HepG2 (cell line): Measurements from ENCODE around the gene ARHGAP23. TPM values are rescaled to one million over a fixed set of nuclear protein-coding genes. Genes with fewer than 3 reads are reported as not detected.

Experiments
- GABPB1 ChIP-seq: IDR thresholded peaks from 2 replicates; pipeline ENCODE4 v1.6.1; 2016; ENCODE audit warnings: mild to moderate bottlenecking, missing genetic modification reagents, moderate library complexity, missing compliant biosample characterization
- HNF4G ChIP-seq, 2 experiments: sonication (generic) in 1 of 2; formaldehyde crosslinking in 1 of 2; IDR thresholded peaks; 2 replicates each; pipeline versions ENCODE4 v1.4.0 to v1.6.1; 2011 to 2020; ENCODE audit warnings: borderline replicate concordance in 2 of 2, low read depth in 2 of 2, mild to moderate bottlenecking in 2 of 2, low read length in 1 of 2, missing genetic modification reagents in 1 of 2, moderate library complexity in 1 of 2
- KLF13 ChIP-seq: sonication (generic); formaldehyde crosslinking; IDR thresholded peaks from 2 replicates; pipeline ENCODE4 v1.4.0; 2020; ENCODE audit warnings: mild to moderate bottlenecking, missing genetic modification reagents
- MIER3 ChIP-seq: IDR thresholded peaks from 2 replicates; pipeline ENCODE4 v1.6.1; 2016; ENCODE audit warnings: missing compliant biosample characterization, borderline replicate concordance
- NFKB2 ChIP-seq: sonication (generic); formaldehyde crosslinking; IDR thresholded peaks from 2 replicates; pipeline ENCODE4 v1.4.0; 2020; ENCODE audit warnings: missing genetic modification reagents, borderline replicate concordance
- YEATS2 ChIP-seq: sonication (generic); formaldehyde crosslinking; IDR thresholded peaks from 2 replicates; pipeline ENCODE4 v1.4.0; 2020; ENCODE audit warnings: missing genetic modification reagents, borderline replicate concordance
- ZFP1 ChIP-seq: IDR thresholded peaks from 2 replicates; pipeline ENCODE4 v1.6.1; 2016
- ZNF260 ChIP-seq: sonication (generic); formaldehyde crosslinking; IDR thresholded peaks from 2 replicates; pipeline ENCODE4 v1.4.0; 2020; ENCODE audit warnings: missing genetic modification reagents, low read depth, mild to moderate bottlenecking, borderline replicate concordance
- ZNF460 ChIP-seq: sonication (generic); formaldehyde crosslinking; IDR thresholded peaks from 2 replicates; pipeline ENCODE4 v1.5.1; 2020; ENCODE audit warnings: missing genetic modification reagents, mild to moderate bottlenecking, borderline replicate concordance
- ZNF501 ChIP-seq: sonication (generic); formaldehyde crosslinking; IDR thresholded peaks from 2 replicates; pipeline ENCODE4 v1.5.1; 2020; ENCODE audit warnings: mild to moderate bottlenecking, moderate library complexity, missing genetic modification reagents
- ZNF777 ChIP-seq: sonication (generic); formaldehyde crosslinking; IDR thresholded peaks from 2 replicates; pipeline ENCODE4 v1.4.0; 2020; ENCODE audit warnings: missing genetic modification reagents
- polyA plus RNA-seq, 8 experiments: library from polyadenylated mRNA; depleted of rRNA in 3 of 8; stranded (reverse) in 7 of 8; unstranded in 1 of 8; fragments of >200 nt; fragmentation: Illumina TruSeq in 4 of 8; extraction: Trizol in 4 of 8; gene quantifications; 2 replicates each; pipeline versions ENCODE4 v1.2.1 to v1.2.3, GENCODE V29; 2011 to 2016; ENCODE audit warnings: low read depth in 4 of 8, missing spikeins in 1 of 8, mixed read lengths in 1 of 8; ENCODE audit not compliant: insufficient read depth in 1 of 8
- total RNA-seq, 5 experiments: library from RNA; depleted of rRNA; stranded (reverse); fragments of >200 nt; fragmentation: Illumina TruSeq; extraction: Trizol; gene quantifications; 2 replicates each; pipeline ENCODE4 v1.2.3, GENCODE V29; 2016; ENCODE audit warnings: low read depth in 1 of 5
- TF ChIP-seq, protein P1 (sequence below): sonication (generic); formaldehyde crosslinking; IDR thresholded peaks from 2 replicates; pipeline ENCODE4 v1.5.0; 2020; ENCODE audit warnings: mild to moderate bottlenecking, missing genetic modification reagents
- TF ChIP-seq, protein P2 (sequence below): sonication (generic); formaldehyde crosslinking; IDR thresholded peaks from 2 replicates; pipeline ENCODE4 v1.4.0; 2020; ENCODE audit warnings: mild to moderate bottlenecking, missing genetic modification reagents
- TF ChIP-seq, protein P3 (sequence below): sonication (generic); formaldehyde crosslinking; IDR thresholded peaks from 2 replicates; pipeline ENCODE4 v1.9.0; 2022; ENCODE audit warnings: missing genetic modification reagents, mild to moderate bottlenecking, borderline replicate concordance
- TF ChIP-seq, protein P4 (sequence below): sonication (generic); formaldehyde crosslinking; conservative IDR thresholded peaks from 2 replicates; pipeline ENCODE4 v1.8.0; 2022; ENCODE audit warnings: missing genetic modification reagents
- TF ChIP-seq, protein P5 (sequence below): sonication (generic); formaldehyde crosslinking; IDR thresholded peaks from 2 replicates; pipeline ENCODE4 v1.4.0; 2020; ENCODE audit warnings: low read depth, mild to moderate bottlenecking, missing genetic modification reagents

Gene ARHGAP23
- total and polyA plus RNA-seq, 2 of the 13 experiments (the other 11 are each of a cell fraction or from before 2014, with no cell fraction given), result 0.03 TPM; not detected in 1

DNA sequence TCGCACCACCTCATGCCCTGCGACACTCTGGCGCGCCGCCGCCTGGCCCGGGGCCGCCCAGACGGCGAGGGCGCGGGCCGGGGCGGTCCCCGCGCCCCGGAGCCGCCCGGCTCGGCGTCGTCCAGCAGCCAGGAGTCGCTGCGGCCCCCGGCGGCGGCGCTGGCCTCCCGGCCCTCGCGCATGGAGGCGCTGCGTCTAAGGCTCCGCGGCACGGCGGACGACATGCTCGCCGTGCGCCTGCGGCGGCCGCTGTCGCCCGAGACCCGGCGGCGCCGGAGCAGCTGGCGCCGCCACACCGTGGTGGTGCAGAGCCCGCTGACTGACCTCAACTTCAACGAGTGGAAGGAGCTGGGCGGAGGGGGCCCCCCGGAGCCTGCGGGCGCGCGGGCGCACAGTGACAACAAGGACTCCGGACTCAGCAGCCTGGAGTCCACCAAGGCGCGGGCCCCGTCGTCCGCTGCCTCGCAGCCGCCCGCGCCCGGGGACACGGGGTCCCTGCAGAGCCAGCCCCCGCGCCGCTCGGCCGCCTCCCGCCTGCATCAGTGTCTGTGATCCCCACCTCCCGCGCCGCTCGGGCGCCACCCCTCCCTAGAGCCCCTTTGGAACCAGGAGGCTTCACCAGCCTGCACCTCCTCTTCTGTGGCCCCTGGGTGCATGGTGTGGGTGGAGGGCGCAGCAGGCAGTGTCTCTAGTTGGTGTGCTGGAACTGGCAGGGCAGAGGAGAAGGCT lies 82.3 kb downstream of the ARHGAP23 start (continued):
- TF ChIP-seq HNF4G (IDR thresholded peaks at IDR 0.05; ENCODE audit: borderline replicate concordance, low read depth, low read length) (peak; percentile 22; the same call in 1 of the 2 replicates), HNF4G (CRISPR knock-in tag; IDR thresholded peaks at IDR 0.05; ENCODE audit: borderline replicate concordance, low read depth) (peak; percentile 49; the same call in 1 of the 2 replicates), ZNF460 (CRISPR knock-in tag) (0 out of 2 replicates have a peak, but pooled peaks have one; percentile 10), YEATS2 (CRISPR knock-in tag) (no peak), MIER3 (CRISPR knock-in tag) (no peak), ZNF260 (no peak), ZFP1 (CRISPR knock-in tag) (no peak), ZNF777 (CRISPR knock-in tag) (peak; percentile 92), KLF13 (CRISPR knock-in tag) (no peak), ZNF501 (CRISPR knock-in tag) (no peak), NFKB2 (CRISPR knock-in tag) (peak; percentile 19; the same call in 1 of the 2 replicates), GABPB1 (CRISPR knock-in tag) (0 out of 2 replicates have a peak, but pooled peaks have one; percentile 16)
- TF ChIP-seq, protein P1, sequence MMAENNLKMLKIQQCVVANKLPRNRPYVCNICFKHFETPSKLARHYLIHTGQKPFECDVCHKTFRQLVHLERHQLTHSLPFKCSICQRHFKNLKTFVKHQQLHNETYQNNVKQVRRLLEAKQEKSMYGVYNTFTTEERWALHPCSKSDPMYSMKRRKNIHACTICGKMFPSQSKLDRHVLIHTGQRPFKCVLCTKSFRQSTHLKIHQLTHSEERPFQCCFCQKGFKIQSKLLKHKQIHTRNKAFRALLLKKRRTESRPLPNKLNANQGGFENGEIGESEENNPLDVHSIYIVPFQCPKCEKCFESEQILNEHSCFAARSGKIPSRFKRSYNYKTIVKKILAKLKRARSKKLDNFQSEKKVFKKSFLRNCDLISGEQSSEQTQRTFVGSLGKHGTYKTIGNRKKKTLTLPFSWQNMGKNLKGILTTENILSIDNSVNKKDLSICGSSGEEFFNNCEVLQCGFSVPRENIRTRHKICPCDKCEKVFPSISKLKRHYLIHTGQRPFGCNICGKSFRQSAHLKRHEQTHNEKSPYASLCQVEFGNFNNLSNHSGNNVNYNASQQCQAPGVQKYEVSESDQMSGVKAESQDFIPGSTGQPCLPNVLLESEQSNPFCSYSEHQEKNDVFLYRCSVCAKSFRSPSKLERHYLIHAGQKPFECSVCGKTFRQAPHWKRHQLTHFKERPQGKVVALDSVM, result peak; percentile 29; the same call in 1 of the 2 replicates
- TF ChIP-seq, protein P2, sequence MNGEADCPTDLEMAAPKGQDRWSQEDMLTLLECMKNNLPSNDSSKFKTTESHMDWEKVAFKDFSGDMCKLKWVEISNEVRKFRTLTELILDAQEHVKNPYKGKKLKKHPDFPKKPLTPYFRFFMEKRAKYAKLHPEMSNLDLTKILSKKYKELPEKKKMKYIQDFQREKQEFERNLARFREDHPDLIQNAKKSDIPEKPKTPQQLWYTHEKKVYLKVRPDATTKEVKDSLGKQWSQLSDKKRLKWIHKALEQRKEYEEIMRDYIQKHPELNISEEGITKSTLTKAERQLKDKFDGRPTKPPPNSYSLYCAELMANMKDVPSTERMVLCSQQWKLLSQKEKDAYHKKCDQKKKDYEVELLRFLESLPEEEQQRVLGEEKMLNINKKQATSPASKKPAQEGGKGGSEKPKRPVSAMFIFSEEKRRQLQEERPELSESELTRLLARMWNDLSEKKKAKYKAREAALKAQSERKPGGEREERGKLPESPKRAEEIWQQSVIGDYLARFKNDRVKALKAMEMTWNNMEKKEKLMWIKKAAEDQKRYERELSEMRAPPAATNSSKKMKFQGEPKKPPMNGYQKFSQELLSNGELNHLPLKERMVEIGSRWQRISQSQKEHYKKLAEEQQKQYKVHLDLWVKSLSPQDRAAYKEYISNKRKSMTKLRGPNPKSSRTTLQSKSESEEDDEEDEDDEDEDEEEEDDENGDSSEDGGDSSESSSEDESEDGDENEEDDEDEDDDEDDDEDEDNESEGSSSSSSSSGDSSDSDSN, result peak; percentile 85; the same call in 1 of the 2 replicates
- TF ChIP-seq, protein P3, sequence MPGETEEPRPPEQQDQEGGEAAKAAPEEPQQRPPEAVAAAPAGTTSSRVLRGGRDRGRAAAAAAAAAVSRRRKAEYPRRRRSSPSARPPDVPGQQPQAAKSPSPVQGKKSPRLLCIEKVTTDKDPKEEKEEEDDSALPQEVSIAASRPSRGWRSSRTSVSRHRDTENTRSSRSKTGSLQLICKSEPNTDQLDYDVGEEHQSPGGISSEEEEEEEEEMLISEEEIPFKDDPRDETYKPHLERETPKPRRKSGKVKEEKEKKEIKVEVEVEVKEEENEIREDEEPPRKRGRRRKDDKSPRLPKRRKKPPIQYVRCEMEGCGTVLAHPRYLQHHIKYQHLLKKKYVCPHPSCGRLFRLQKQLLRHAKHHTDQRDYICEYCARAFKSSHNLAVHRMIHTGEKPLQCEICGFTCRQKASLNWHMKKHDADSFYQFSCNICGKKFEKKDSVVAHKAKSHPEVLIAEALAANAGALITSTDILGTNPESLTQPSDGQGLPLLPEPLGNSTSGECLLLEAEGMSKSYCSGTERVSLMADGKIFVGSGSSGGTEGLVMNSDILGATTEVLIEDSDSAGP (CRISPR knock-in tag), result peak; percentile 56; the same call in 1 of the 2 replicates
- TF ChIP-seq, protein P4, sequence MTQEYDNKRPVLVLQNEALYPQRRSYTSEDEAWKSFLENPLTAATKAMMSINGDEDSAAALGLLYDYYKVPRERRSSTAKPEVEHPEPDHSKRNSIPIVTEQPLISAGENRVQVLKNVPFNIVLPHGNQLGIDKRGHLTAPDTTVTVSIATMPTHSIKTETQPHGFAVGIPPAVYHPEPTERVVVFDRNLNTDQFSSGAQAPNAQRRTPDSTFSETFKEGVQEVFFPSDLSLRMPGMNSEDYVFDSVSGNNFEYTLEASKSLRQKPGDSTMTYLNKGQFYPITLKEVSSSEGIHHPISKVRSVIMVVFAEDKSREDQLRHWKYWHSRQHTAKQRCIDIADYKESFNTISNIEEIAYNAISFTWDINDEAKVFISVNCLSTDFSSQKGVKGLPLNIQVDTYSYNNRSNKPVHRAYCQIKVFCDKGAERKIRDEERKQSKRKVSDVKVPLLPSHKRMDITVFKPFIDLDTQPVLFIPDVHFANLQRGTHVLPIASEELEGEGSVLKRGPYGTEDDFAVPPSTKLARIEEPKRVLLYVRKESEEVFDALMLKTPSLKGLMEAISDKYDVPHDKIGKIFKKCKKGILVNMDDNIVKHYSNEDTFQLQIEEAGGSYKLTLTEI (CRISPR knock-in tag), result no peak
- TF ChIP-seq, protein P5, sequence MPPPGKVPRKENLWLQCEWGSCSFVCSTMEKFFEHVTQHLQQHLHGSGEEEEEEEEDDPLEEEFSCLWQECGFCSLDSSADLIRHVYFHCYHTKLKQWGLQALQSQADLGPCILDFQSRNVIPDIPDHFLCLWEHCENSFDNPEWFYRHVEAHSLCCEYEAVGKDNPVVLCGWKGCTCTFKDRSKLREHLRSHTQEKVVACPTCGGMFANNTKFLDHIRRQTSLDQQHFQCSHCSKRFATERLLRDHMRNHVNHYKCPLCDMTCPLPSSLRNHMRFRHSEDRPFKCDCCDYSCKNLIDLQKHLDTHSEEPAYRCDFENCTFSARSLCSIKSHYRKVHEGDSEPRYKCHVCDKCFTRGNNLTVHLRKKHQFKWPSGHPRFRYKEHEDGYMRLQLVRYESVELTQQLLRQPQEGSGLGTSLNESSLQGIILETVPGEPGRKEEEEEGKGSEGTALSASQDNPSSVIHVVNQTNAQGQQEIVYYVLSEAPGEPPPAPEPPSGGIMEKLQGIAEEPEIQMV (CRISPR knock-in tag), result peak; percentile 29; the same call in 1 of the 2 replicates
